ENCODE data around the gene ZNF512B.
"Not testable (repeated sequence)": the region's sequence is repeated elsewhere in the genome, so short reads cannot be mapped to it uniquely, and the experiment has no call there.

The ZNF512B gene

DNA sequence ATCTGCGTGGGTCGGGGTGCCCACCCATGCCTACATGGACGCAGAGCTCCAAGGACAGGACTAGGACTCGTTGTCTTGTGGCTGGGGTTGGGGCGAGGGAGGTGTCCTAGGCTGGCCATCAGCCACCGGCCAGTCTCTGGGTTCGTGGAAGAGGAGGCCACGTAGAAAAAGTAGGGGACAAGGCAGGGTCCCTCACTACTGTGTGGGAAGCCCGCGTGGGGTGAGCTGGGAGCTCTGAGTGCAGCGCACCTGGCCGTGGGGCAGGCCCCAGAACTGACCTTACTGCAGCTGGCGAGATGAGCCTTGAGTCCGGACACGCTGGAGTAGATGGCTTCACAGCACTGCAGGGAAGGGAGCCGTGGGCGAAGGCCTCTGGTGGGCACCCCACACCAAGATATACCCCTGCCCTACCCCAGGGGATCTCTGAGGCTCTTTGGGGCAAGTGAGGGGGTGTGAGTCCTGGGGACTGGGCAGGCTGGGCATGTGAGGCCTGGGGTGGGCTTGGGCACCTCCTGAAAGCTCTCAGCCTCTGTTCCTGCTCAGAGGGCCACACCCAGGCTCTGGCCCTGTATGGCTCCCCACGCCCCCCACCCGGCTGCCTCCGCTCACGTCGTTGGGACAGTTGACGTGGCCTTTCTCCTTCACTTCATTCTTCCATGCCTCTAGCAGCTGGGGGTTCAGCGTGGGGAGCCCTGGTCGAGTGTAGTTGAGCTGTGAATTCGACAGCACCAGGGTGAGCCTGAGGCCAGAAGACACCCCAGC lies 7.9 kb downstream of the ZNF512B start:
- DNase-seq = no peak

DNA sequence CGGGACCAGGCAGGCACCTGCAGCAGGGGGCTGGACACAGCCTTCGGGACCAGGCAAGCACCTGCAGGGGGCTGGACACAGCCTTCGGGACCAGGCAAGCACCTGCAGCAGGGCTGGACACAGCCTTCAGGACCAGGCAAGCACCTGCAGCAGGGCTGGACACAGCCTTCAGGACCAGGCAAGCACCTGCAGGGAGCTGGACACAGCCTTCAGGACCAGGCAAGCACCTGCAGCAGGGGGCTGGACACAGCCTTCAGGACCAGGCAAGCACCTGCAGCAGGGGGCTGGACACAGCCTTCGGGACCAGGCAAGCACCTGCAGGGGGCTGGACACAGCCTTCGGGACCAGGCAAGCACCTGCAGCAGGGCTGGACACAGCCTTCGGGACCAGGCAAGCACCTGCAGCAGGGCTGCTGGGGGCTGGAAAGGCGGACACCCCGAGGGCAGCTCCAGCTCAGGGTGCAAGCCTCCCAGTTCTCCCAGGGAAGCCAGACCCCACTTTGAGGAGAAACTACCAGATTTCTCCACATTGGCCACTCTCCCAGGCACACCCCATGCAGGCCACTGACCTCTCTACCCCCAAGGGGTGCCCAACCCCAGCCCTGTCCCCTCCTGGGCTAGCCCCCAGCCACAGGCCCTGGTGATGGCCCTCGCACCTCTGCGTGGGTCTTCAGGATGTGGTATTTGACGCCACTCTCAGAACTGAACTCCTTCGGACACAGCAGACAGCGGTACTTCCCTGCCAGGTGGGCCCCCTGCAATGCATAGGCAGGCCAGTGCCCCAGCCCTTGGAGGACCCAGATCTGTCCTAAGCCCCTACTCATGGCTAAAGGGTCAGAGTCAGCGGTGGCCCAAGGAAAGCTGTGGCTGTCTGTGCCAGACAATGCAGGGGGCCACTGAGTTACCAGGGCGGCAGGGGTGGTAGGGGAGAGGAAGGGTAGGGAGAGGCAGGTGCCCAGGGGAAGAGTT lies 8.8 kb downstream of the ZNF512B start:
- not testable (repeated sequence) for DNase-seq

DNA sequence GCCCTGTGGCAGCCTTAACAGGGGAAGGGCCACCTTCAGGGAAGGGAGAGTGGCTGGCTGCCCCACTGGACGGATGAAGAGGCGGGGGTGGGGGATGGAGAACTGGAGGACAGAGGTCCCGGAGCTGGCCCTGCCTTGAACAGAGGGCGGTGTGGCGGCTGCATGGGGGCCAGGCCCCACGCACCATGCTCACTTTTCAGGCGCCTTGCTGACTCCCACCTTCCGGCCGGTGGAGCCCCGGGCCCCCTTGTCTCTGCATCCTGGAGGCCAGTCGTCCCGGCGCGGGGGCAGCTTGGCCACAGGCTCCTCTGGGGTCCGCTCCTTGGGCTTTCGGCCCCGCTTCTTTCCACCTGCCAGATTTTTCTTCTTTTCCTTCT lies 10.0 kb downstream of the ZNF512B start:
- DNase-seq = no peak

DNA sequence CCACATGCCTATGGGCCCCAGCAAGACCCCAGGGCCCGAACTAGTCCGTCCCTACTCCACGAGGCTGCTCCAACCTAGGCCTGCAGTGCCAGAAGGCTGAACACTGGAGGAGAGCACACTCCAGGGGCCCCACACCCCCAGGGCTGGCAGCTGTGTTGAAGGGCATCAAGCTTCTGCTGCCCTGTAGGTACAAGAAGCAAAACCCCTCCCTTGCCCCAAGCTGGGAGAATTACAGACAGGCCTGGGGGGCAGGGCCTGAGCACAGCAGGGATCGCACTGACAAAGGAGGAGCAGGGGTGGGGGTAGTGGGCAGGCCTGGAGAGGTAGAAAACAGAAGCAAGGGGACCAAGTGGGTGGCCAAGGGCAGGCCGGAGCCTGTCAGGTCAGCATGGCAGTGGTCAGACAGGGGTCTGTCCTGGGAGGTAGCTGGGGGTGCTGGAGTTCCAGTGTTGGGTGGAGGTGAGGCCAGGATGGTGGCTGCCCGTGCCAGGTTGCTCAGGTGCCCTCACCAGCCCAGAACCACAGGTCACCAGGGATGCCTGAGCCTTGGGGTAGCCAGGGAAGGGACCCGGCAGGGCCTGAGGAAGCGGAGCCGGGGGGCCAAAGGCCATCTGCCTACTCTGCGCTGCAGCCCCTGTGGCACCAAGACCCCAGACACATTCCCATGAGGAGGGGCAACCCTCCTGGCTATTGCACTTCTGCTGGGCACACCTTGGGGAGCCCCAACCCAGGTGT lies 10.6 kb downstream of the ZNF512B start:
- no peak for DNase-seq

DNA sequence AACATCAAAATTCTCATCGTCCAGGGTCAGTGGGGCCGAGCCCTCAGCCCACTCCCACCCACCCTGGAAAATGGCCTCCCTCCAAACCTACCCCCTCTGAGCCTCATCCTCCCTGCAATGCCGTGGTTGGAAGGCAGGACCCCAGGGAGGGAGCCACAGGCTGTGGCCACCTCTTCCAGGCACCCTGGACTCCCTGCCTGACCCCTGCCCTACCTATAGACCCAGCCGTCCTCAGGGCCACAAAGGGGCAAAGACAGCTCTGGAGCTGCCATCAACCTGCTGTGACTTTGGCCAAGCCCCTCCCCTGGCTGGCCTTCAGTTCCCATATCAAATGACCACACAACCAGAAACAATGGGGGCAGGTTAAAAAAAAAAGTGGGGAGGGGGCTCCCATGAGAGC lies 11.3 kb downstream of the ZNF512B start:
- no peak for DNase-seq

DNA sequence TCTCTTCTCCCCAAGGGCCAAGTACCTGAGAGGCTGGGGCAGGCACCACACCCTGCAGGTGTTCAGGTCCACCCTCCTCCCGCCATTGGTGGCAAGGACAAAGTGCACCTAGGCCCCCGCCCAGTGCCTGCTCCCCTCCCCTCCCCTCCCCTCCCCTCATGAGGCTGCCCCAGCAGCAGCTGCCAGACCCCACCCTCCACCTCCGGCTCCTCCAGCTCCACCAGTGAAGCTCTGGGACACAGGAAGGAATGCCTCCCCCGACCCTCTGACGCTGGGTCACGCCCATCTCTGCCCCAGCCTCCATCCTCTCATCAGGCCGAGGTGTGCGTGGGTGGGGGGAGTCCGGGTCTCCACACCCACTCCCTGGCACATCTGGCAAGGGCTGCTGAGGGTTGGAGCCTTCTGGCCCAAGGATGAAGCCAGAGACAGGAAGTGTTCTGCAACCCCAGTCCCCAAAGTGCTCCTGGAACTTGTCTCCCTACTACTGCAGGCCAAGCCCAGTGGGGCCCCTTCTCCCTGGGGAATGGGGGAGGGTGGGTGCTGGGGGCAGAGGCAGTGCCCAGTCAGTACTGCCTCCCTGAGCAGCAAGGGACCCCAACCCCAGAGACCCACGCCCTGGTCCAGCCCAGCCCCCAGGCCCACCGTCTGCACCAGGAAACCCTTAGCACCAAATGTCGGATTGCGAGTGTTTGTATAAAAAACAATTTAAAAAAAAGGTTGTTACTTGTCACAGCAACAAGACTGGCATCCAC lies 11.9 kb downstream of the ZNF512B start:
- DNase-seq = no peak

DNA sequence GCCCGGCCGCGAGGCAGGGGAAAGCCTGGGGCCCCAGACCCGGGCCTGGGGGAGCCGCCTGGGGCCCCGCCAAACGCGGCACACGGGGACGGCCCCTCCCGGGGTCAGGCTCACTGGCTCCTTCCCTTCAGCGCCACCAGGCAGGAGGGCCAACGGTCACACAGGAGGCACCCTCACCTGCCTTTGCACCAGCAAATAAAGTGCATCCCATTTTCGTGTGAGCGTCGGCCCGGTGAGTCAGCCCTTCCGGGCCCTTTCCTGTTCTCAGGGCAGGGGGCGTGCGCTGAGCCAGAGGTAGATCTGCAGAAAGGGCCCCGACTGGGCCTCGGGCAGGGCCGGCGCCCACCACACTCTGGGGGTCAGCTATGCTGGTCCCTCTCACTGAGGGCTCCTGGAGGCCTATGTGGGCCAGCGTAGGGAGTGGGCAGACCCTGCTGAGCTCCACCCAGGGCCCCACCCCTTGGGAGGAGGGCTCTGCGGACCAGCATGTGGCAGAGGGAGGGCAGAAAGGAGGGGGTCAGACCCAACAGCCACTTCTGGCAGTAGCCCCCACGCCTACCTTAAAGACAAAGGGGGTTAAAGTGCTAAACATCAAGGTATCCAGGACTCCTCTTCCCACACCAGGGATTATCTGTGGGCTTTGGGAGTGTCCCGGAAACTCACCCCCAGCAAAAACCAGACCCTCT lies 12.6 kb downstream of the ZNF512B start:
- peak; percentile 53 for DNase-seq

DNA sequence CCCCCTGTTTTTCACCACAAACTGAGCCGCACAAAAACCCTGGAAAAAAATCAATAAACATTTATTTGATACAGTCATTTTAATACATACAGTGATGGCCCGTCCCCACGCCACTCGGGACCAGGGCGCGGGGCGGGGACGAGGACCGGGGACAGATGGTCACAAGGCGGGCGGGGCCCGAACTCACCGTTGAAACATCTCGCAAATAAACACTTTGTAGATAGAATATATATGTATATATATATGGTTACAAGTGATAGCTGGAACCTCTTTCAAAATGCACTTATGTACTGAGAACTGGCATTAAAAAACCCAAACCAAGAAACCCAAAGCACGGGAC lies 13.1 kb downstream of the ZNF512B start:
- DNase-seq = no peak

DNA sequence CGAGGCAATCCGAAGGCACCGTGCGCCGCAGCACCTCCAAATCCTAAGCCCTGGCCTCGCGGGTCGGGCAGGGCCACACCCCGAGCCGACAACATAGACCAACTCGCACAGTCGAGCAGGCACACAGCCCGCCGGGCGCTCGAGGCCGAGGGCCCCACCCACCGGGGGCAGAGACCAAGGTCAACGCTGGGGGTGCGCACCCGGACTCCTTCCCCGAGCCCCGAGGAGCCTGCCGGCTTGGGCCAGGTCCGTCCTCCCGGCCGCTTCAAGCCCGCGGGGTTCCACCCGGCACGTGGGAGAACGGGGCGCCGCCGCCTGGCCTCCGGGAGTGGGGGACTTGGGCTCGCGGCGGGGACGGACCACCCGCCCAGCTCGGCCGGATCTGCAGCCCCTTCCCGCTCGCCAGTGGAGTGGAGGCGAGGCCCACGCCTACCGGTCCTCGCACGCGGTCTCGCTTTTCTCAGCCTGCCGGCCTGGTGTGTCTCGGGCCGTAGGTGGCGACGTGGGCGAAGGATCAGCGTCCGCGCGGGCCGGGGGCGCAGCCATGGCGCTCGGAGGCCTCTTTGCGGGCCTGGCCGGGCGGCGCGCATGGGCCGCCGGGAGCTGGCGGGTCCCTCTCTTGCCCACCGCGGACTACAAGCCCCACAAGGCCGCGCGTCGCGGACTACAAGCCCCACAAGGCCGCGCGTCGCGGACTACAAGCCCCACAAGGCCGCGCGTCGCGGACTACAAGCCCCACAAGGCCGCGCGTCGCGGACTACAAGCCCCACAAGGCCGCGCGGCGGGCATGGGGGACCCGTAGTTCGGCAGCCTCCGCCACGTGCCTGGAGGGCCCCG lies 13.7 kb downstream of the ZNF512B start, which contains the start of gene UCKL1:
UCKL1 (minus strand) TSS at position 590 of the 837 bp plus-strand sequence; CDS start at position 546, 44 bp downstream.
- peak; percentile 85 for DNase-seq

DNA sequence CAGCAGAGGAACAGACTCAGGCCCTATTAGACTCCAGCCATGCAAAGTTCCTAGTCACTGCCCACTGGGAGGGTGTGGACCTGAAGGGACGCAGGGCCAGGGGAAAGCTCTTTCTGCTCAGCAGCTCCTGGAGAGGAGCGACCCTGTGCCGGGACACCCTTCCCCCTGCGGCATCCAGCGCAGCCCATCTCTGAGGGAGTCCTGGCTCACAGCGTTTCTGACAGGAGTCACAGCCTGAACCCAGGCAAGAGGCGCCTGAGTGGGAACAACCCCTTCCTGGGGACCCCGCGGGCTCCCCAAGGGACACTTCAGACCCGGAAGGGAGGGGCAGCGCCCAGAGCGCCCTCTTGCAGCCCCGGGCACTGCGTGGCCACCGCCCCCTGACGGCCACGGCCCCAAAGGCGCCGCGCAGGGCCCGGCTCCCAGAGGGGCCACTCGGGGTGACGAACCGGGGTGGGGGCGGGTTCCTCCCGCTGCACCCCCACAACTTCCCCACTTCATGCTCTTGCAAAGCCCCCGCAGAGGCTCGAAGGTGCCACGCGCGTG lies 14.4 kb downstream of the ZNF512B start:
- peak; percentile 62 for DNase-seq

DNA sequence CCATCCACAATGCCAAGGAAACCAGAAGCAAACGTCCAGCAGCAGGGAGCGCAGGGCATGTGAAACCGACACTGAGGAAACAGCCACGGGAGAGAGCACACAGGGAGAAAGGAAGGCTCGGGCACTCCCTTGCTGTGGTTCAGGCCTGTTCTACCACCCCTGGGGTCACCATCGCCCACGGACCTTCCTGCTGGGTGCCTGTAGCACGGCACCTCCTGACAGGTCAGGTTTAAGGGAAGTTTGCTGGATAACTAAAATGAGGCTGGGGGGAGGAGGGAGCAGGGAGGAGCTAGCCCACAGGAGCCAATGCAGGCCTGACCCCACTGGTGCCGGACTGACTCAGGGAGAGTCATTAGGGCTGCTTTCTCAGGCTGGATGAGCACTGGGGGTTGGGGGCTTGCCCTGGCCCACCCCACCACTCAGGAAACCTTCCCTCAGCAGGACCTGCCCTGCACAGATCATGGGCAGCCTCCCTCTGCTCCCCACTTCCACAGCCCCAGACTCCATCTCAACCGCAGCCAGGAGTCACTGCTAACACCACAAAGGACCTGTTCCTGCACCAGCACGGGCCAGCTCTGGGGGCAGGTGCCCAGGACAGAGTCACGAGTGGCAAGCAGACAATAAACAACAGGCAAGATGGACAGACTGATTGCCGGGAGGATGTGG lies 15.8 kb downstream of the ZNF512B start:
- DNase-seq = no peak

DNA sequence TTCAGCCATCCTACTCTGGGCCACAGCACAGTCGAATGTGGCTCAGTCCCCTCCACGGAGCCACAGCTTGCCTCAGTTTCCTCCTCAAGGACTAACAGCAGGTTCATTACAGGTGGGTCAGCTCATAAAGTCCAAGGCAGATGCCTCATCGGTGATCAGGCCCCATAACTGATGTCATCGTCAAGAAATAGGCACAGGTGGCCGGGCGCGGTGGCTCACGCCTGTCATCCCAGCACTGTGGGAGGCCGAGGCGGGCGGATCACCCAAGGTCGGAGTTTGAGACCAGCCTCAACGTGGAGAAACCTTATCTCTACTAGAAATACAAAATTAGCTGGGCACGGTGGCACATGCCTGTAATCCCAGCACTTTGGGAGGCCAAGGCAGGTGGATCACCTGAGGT lies 17.0 kb downstream of the ZNF512B start:
- no peak for DNase-seq

DNA sequence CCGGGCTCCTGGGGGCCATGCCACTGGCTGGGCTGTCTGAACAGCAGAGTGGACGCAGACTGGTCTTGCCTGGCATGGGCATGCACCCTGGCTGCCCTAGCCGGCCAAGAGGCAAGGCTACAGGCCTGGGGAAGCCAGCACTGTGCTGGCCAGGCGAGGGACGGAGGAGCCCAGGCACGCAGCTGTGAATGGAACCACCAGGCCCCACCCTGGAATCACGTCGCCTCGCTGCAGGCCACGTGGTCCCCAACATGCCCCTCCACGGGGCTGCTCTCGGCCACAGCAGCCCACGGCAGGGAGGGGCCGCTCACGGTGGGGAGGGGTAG lies 17.6 kb downstream of the ZNF512B start:
- no peak for DNase-seq

DNA sequence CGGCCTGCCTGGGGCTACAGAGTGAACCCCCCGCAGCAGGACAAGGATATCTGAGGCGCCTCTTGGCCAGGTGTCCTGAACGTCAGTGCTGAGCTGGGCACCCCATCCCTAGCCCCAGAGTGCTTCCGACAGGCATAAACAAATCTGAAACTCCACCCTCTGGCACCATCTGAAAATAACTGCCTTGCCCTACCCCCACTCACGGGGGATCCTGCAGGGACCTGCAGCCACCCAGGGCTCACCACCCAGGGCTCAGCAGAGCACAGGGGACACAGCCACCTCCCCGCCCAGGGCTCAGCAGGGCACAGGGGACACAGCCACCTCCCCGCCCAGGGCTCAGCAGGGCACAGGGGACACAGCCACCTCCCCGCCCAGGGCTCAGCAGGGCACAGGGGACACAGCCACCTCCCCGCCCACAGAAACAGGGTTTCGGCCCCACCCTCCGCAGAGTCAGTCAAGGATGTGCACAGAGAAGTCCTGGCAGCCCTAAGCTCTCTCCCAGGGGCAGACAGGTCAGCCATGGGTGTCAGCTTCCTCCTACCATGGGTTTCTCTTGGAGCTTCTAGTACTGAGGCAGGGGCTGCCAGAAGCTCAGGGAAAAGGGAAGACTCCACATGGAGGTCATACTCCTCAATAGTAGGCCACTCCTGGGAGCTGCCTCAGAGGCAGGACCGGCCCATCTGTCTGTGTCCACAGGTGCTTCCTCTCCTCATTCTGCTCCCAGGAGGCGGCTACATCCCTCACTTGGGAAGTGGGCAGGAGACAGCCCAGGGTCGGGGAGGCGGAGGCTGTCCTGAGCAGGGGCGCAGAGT lies 18.1 kb downstream of the ZNF512B start:
- no peak for DNase-seq

DNA sequence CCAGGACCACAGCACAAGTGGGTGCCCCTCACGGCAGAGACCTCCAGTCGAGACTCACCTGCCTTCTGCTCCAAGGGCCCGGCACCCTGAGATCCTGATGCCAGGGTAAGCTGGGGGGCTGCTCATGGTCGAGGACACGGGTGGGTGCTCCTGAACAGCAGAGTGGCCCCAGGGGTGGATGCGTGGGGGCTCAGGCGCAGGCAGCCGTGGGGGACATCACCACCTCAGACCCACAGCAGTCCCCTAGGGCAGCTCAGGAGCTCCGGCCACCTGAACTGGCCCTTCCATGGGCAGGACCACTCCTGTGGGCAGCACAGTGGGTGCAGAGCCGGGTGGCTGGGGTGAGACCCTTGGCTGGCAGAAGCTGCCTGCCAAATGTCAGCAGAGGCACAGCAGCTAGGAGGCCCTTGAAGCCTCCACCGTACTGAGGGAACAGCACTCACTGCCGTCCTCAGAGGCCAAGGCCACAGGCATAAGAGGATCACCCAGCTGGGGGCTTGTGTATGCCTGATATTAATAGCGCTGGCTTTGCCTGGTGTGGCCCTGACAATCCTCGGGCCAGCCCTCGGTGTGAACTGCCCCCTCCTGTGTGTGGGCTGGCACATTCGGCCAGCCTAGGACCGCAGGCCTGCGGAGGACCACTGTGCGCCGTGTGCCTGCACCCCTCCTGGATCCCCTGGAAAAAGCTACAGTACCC lies 18.9 kb downstream of the ZNF512B start:
- no peak for DNase-seq

DNA sequence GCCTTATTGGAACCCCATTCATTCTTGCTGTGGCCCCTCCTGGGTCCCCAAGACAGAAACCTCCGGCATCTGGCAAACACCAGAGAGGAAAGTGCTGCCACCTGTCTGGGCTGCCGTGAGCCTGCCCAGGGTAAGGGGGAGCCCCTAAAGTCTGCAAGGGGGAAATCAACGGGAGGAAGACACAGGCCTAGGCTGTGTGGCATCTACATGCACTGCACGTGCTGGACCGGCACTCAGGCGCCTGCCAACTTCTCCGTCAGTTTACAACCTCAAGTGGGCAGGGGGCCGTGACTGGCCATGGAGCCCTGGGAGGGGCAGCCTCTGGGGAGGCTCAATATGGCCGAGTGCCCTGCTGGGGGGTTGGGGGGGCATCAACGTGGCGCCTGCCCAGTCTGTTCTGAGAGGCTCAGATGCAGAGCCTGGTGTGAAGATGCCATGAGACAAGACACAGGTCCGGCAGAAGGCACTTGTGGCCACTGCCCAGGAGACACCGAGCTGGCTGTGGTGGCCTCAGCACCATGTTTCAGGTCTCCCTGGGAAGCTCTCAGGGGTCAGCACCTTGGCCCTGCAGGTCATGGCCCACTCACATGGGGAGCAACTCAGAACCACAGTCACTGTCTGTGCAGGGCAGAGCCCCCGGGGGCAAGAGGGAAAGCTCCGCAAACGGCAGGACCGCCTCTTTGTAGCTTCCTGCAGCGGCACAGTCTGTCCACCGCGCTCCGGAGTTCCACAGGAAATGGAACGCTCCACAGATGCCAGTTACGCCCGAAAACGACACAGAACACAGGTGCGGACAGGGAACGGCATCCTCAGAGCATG lies 21.9 kb downstream of the ZNF512B start:
- no peak for DNase-seq

DNA sequence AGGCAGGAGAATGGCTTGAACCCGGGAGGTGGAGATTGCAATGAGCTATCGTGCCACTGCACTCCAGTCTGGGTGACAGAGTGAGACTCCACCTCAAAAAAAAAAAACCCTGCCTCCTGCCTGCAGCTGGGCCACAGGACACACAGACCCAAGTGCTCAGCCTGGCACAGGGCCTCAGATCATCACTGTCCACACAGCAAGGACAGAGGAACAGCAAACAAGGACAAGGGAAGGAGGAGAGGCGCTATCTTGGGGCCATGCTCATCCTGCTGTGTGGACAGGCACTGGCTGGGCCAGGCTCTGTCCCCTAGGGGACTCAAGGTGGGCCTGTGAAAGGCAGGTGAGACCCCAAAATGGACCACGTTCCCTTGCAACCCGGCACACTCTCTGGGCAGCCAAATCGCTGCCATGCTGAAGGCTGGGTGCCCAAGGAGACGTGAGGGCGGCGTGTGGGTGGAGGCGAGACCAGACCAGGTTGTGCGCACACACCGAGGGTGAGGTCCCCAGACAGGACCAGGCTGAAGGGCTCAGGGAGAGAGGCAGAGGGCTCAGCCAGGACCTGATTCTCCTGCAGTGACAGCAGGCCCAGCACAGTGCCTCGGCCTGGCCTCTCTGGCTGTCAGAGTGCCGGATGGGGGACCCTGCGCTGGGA lies 22.6 kb downstream of the ZNF512B start:
- no peak for DNase-seq

All from GOT3 (cell line).